GM12878 (cell line): ENCODE measurements around the gene ATAD5. TPM values are rescaled to one million over a fixed set of nuclear protein-coding genes. Genes with fewer than 3 reads are reported as not detected.

ENCODE experiments used
- ATAC-seq: fragments of 200-7000 bp; cut with Tn5 transposase; 3 replicates; pipeline ENCODE4 v1.9.1; 2020; ENCODE audit warnings: mild to moderate bottlenecking, moderate library complexity
- BruUV-seq: library from RNA; stranded (reverse); fragments of 400-500 nt; replicated peaks from 2 replicates; lab custom pipeline; 2021; lab: Mats Ljungman, UMichigan
- CTCF ChIA-PET: fragments of 300-600 bp; sonication (Branson Sonifier 250); formaldehyde crosslinking; extraction: SDS; loops from one replicate; lab custom pipeline; 2021; ENCODE audit warnings: inconsistent platforms; lab: Yijun Ruan, JAX
- POLR2A ChIA-PET: fragments of 350-600 bp; formaldehyde crosslinking; extraction: SDS; loops from one replicate; lab custom pipeline; 2021; ENCODE audit warnings: inconsistent platforms; lab: Charles Lee
- RAD21 ChIA-PET: fragments of 300-600 bp; sonication (Branson Sonifier 250); formaldehyde crosslinking; loops from one replicate; lab custom pipeline; 2023; ENCODE audit warnings: antibody characterized with exemption; ENCODE audit not compliant: unreplicated experiment; lab: Charles Lee
- SMC1A ChIA-PET: fragments of 300-600 bp; sonication (Branson Sonifier 250); formaldehyde crosslinking; loops from one replicate; lab custom pipeline; 2023; ENCODE audit not compliant: unreplicated experiment, uncharacterized antibody; lab: Charles Lee
- DNase-seq: peaks from one replicate; pipeline ENCODE4 v3.0.0-alpha.2; 2011; ENCODE audit warnings: low read depth, low spot score
- FAIRE-seq: peaks from 3 replicates; lab custom pipeline; 2011; peaks lifted over from hg19 to GRCh38; lab: Jason Lieb, UNC
- H2AFZ ChIP-seq: 2 replicates; pipeline ENCODE4 v1.6.0; 2011; ENCODE audit warnings: low read depth, low read length, control low read depth; ENCODE audit not compliant: control insufficient read depth
- H3K27ac ChIP-seq: 2 replicates; pipeline ENCODE4 v1.5.1; 2011; ENCODE audit warnings: control low read depth; ENCODE audit not compliant: control insufficient read depth, insufficient read depth
- H3K27me3 ChIP-seq, 2 experiments: replicated peaks in 1 of 2; 2 replicates each; pipeline versions ENCODE4 v1.6.0 to v1.6.1; 2011; ENCODE audit warnings: low read length in 1 of 2; ENCODE audit not compliant: control insufficient read depth in 2 of 2, insufficient read depth in 2 of 2
- H3K36me3 ChIP-seq, 2 experiments: 2 replicates each; pipeline ENCODE4 v1.5.1; 2011; ENCODE audit warnings: low read length in 1 of 2; ENCODE audit not compliant: control insufficient read depth in 2 of 2, insufficient read depth in 2 of 2
- H3K4me1 ChIP-seq: 2 replicates; pipeline ENCODE4 v1.6.1; 2011; ENCODE audit warnings: mild to moderate bottlenecking, low read length, moderate library complexity, mixed read lengths; ENCODE audit not compliant: control insufficient read depth, insufficient read depth
- H3K4me2 ChIP-seq: 2 replicates; pipeline ENCODE4 v1.6.0; 2011; ENCODE audit warnings: control low read depth; ENCODE audit not compliant: control insufficient read depth, insufficient read depth
- H3K4me3 ChIP-seq: fragments of 200-600 bp; sonication (generic); 2 replicates; pipeline ENCODE4 v1.5.1; 2016
- H3K79me2 ChIP-seq: 2 replicates; pipeline ENCODE4 v1.6.0; 2011; ENCODE audit warnings: low read length; ENCODE audit not compliant: control insufficient read depth, insufficient read depth
- H3K9ac ChIP-seq: 2 replicates; pipeline ENCODE4 v1.8.0; 2011; ENCODE audit warnings: low read length, control low read depth, mixed read lengths; ENCODE audit not compliant: control insufficient read depth, insufficient read depth
- H3K9me3 ChIP-seq: replicated peaks from 3 replicates; pipeline ENCODE4 v1.5.1; 2011; ENCODE audit warnings: mild to moderate bottlenecking, low read length; ENCODE audit not compliant: control insufficient read depth, insufficient read depth
- H4K20me1 ChIP-seq: 2 replicates; pipeline ENCODE4 v1.6.0; 2011; ENCODE audit not compliant: control insufficient read depth, insufficient read depth
- ATF2 ChIP-seq: IDR thresholded peaks from 2 replicates; pipeline ENCODE4 v1.6.1; 2012; ENCODE audit warnings: low read length, inconsistent platforms
- CBFB ChIP-seq: IDR thresholded peaks from 2 replicates; pipeline ENCODE4 v1.6.1; 2016; ENCODE audit warnings: antibody characterized with exemption, low read depth
- IKZF2 ChIP-seq, 2 experiments: fragments of 450-650 bp; IDR thresholded peaks; 2 replicates each; pipeline ENCODE4 v1.6.1; 2017; ENCODE audit warnings: mild to moderate bottlenecking in 2 of 2, moderate library complexity in 2 of 2
- WGBS: methylation state at CpG from one replicate; pipeline ENCODE4 v1.1.6; 2016; ENCODE audit warnings: low lambda C conversion rate; ENCODE audit not compliant: insufficient replicate concordance, insufficient coverage; ENCODE audit errors: missing lambda C conversion rate; 5-methylcytosine and 5-hydroxymethylcytosine counted together
- in situ Hi-C: fragments of 300-500 bp; cut with MboI; formaldehyde crosslinking; loops from 9 replicates; pipeline ENCODE4 v1.14.3; 2018; ENCODE audit warnings: mixed read lengths
- intact Hi-C: fragments of 100-400 bp; cut with micrococcal nuclease; formaldehyde crosslinking; loops from one replicate; pipeline ENCODE4 v1.14.2; 2022; ENCODE audit not compliant: unreplicated experiment
- polyA plus RNA-seq, 11 experiments: library from polyadenylated mRNA; depleted of rRNA in 4 of 11; unstranded in 6 of 11; stranded (reverse) in 5 of 11; fragments of >200 nt; fragmentation: Nextera tagmentation in 4 of 11; fragmentation: Illumina TruSeq in 1 of 11; extraction: Ambion mirVana in 4 of 11; extraction: Trizol in 1 of 11; gene quantifications; 1 replicate in 1 of 11; 2 replicates in 10 of 11; pipeline versions ENCODE4 v1.2.1 to v1.2.3, GENCODE V29; 2011 to 2016; ENCODE audit warnings: inconsistent platforms in 2 of 11, missing spikeins in 2 of 11, low read depth in 1 of 11
- total RNA-seq, 4 experiments: library from RNA; depleted of rRNA in 3 of 4; stranded (reverse); fragments of >200 nt in 3 of 4; fragmentation: Illumina TruSeq in 1 of 4; extraction: Trizol in 1 of 4; gene quantifications; 2 replicates each; pipeline versions ENCODE4 v1.2.1 to v1.2.3, GENCODE V29; 2013 to 2021

ATAD5 gene
- total and polyA plus RNA-seq, 10 of the 15 experiments (the other 5 are each of a cell fraction or from before 2014, with no cell fraction given) = 3.8 to 19.7 (median 13.2) TPM

GRCh38 chr17:30905742-30906100, 74.0 kb downstream of the ATAD5 start:
- H3K4me3 ChIP-seq = peak overlapping the region; percentile 95
- WGBS = 3% methylated on average over 11 of the region's 11 CpGs
- in situ Hi-C loops (no loop called here), intact Hi-C loops (loop anchor here (1.0 to 10.0 kb wide), 3 partner anchors 65 to 169 kb away; no protein-coding TSS in a partner anchor)
- FAIRE-seq (no peak), DNase-seq (no peak), ATAC-seq (peak; percentile 53)
- no peaks in the 10 kb centered on the region for H3K36me3 ChIP-seq
- peaks cover 20% of the 10 kb centered on the region for H3K79me2 ChIP-seq
- ChIA-PET CTCF (no interaction called here), RAD21 (no interaction called here), POLR2A (interaction anchor here (1.0 kb wide), 1 partner anchor 64 kb away, joined by 4 read pairs; no protein-coding TSS in a partner anchor), SMC1A (interaction anchor here (0.7 kb wide), 1 partner anchor 69 kb away, joined by 3 read pairs; no protein-coding TSS in a partner anchor)
- H3K27ac ChIP-seq = peak overlapping the region; percentile 72
- TF ChIP-seq ATF2 (0 out of 2 replicates have a peak, but pooled peaks have one; percentile 15), CBFB (0 out of 2 replicates have a peak, but pooled peaks have one; percentile 37), IKZF2 (IDR thresholded peaks at IDR 0.05) (no peak)
- H3K9ac ChIP-seq = peak overlapping the region; percentile 86
- H2AFZ ChIP-seq = peak overlapping the region; percentile 74
- H4K20me1 ChIP-seq = no peaks in the 10 kb centered on the region
- peaks cover 10% of the 10 kb centered on the region for H3K4me1 ChIP-seq
- no peaks in the 10 kb centered on the region for H3K9me3 ChIP-seq
- H3K27me3 ChIP-seq = no peaks in the 10 kb centered on the region
- H3K4me2 ChIP-seq = peak overlapping the region; percentile 45
- TSS peak; percentile 78 for BruUV-seq
